HEK293T (cell line): ENCODE data around the gene CPNE2.

Experiments
- BHLHE40 ChIP-seq: fragments of 450-650 bp; IDR thresholded peaks from 2 replicates; pipeline ENCODE4 v1.6.1; 2016; ENCODE audit warnings: mild to moderate bottlenecking, moderate library complexity, borderline replicate concordance
- CTBP1 ChIP-seq: fragments of 450-650 bp; IDR thresholded peaks from 2 replicates; pipeline ENCODE4 v1.6.1; 2016; ENCODE audit warnings: borderline replicate concordance
- NFRKB ChIP-seq: fragments of 450-650 bp; IDR thresholded peaks from 2 replicates; pipeline ENCODE4 v1.6.1; 2016; ENCODE audit warnings: mild to moderate bottlenecking, moderate library complexity

GRCh38 chr16:57133031-57133430 is 40.6 kb downstream of the CPNE2 start:
- TF ChIP-seq NFRKB (no peak), CTBP1 (no peak), BHLHE40 (no peak)
